ENCODE data around the gene SEZ6L2. TPM values are rescaled to one million over a fixed set of nuclear protein-coding genes. Genes with fewer than 3 reads are reported as not detected.

SEZ6L2 gene
- total and polyA plus RNA-seq, 9 of the 15 experiments (the other 6 are each of a cell fraction or from before 2014, with no cell fraction given), result 0.10 to 2.1 (median 0.72) TPM

- no peak for TF ChIP-seq KLF6 (CRISPR knock-in tag; IDR thresholded peaks at IDR 0.05; ENCODE audit: borderline replicate concordance)
- TF ChIP-seq HDGF (IDR thresholded peaks at IDR 0.05), result no peak
- TF ChIP-seq ZNF316 (IDR thresholded peaks at IDR 0.05), result no peak
- no peak for TF ChIP-seq USF1 (CRISPR knock-in tag; IDR thresholded peaks at IDR 0.05)
- TF ChIP-seq MYC (IDR thresholded peaks at IDR 0.05; ENCODE audit: low read depth, low read length), result peak; percentile 33
- TF ChIP-seq MYC (CRISPR knock-in tag; IDR thresholded peaks at IDR 0.05; ENCODE audit: borderline replicate concordance, low read depth), result no peak
- TF ChIP-seq SMARCE1 (IDR thresholded peaks at IDR 0.05), result 0 out of 2 replicates have a peak, but pooled peaks have one; percentile 31
- no peak for TF ChIP-seq RBM15 (IDR thresholded peaks at IDR 0.05; ENCODE audit: insufficient read depth, low read length)
- no peak for TF ChIP-seq XRCC3 (IDR thresholded peaks at IDR 0.05)
- no peak; the same call in 1 of the 2 replicates for TF ChIP-seq ZNF175 (CRISPR knock-in tag; IDR thresholded peaks at IDR 0.05; ENCODE audit: low read depth)
- TF ChIP-seq MBD2 (IDR thresholded peaks at IDR 0.05; ENCODE audit: borderline replicate concordance, low read depth), result peak; percentile 98
- no peak for TF ChIP-seq NR3C1 (CRISPR knock-in tag; IDR thresholded peaks at IDR 0.05)
- peak; percentile 44; the same call in 1 of the 2 replicates for TF ChIP-seq TARDBP (IDR thresholded peaks at IDR 0.05)
- no peak for TF ChIP-seq MTA1 (IDR thresholded peaks at IDR 0.05; ENCODE audit: borderline replicate concordance)
- no peak for TF ChIP-seq PHB (CRISPR knock-in tag; IDR thresholded peaks at IDR 0.05)
- peak; percentile 13; the same call in 1 of the 2 replicates for TF ChIP-seq DEAF1 (CRISPR knock-in tag; IDR thresholded peaks at IDR 0.05)
- TF ChIP-seq HNRNPH1 (optimal IDR thresholded peaks at IDR 0.05; ENCODE audit: low read depth, low read length), result no peak
- peak in 1 of 2 experiments; percentile 100; a peak in 2 of 4 replicates for TF ChIP-seq NONO (IDR thresholded peaks at IDR 0.05; ENCODE audit: low read depth in 2 of 2, low read length in 1 of 2)
- TF ChIP-seq RFX7 (CRISPR knock-in tag; IDR thresholded peaks at IDR 0.05), result no peak
- no peak; a peak in 1 of 4 replicates for TF ChIP-seq SRF (CRISPR knock-in tag; IDR thresholded peaks at IDR 0.05)
- no peak for TF ChIP-seq ZNF165 (CRISPR knock-in tag; IDR thresholded peaks at IDR 0.05; ENCODE audit: borderline replicate concordance)
- no peak; the same call in 1 of the 2 replicates for TF ChIP-seq ZEB2 (IDR thresholded peaks at IDR 0.05)
- TF ChIP-seq ZNF445 (CRISPR knock-in tag; IDR thresholded peaks at IDR 0.05; ENCODE audit: low read depth), result no peak
- TF ChIP-seq SP1 (CRISPR knock-in tag; IDR thresholded peaks at IDR 0.05), result peak; percentile 94
- TF ChIP-seq SIRT6 (IDR thresholded peaks at IDR 0.05; ENCODE audit: low read depth, low read length), result no peak
- no peak for TF ChIP-seq ZNF740 (CRISPR knock-in tag; IDR thresholded peaks at IDR 0.05)
- TF ChIP-seq ZNF740 (tag; IDR thresholded peaks at IDR 0.05), result no peak
Measured at GRCh38 chr16:29862884-29863668, 36.3 kb downstream of the SEZ6L2 start, which contains the start of gene CDIPT (continued).

Data from K562 (cell line).